GM19238 (cell line): Measurements from ENCODE around the gene PPP1R13L.
A peak's percentile ranks its signal among the peaks of the same experiment; 100 is the strongest.
"Not testable (repeated sequence)": the region's sequence is repeated elsewhere in the genome, so short reads cannot be mapped to it uniquely, and the experiment has no call there.

ENCODE experiments used
- DNase-seq: peaks from one replicate; pipeline ENCODE4 v3.0.0; 2011; ENCODE audit warnings: low spot score; ENCODE audit not compliant: insufficient read length

PPP1R13L gene

GRCh38 chr19:45404557-45405434 lies at the start of gene PPP1R13L:
PPP1R13L (minus strand) TSS chr19:45405069; CDS start chr19:45398318, 6,751 bp downstream.
- DNase-seq, result peak; percentile 84

- no peak for DNase-seq
These were observed 47.0 kb upstream of the PPP1R13L start for GRCh38 chr19:45451850-45452387.

- no peak for DNase-seq
These were observed 46.4 kb upstream of the PPP1R13L start for GRCh38 chr19:45451131-45451849.

GRCh38 chr19:45450012-45450333 lies 45.1 kb upstream of the PPP1R13L start:
- DNase-seq, result no peak

GRCh38 chr19:45448887-45449299 lies 44.0 kb upstream of the PPP1R13L start:
- no peak for DNase-seq

GRCh38 chr19:45448425-45448756 lies 43.5 kb upstream of the PPP1R13L start:
- no peak for DNase-seq

GRCh38 chr19:45446944-45447343 lies 42.1 kb upstream of the PPP1R13L start:
- no peak for DNase-seq

- no peak for DNase-seq
These were observed 41.4 kb upstream of the PPP1R13L start for GRCh38 chr19:45446295-45446694.

GRCh38 chr19:45445139-45445538 lies 40.3 kb upstream of the PPP1R13L start:
- DNase-seq, result no peak

- DNase-seq, result peak; percentile 89
These were observed 39.6 kb upstream of the PPP1R13L start for GRCh38 chr19:45444318-45445041.

GRCh38 chr19:45443462-45444317 lies 38.8 kb upstream of the PPP1R13L start:
- DNase-seq, result peak; percentile 78

- no peak for DNase-seq
These were observed 38.1 kb upstream of the PPP1R13L start for GRCh38 chr19:45442778-45443461.

GRCh38 chr19:45442408-45442777 lies 37.5 kb upstream of the PPP1R13L start:
- no peak for DNase-seq

GRCh38 chr19:45440873-45441654 lies 36.2 kb upstream of the PPP1R13L start:
- DNase-seq, result no peak

GRCh38 chr19:45440259-45440638 lies 35.4 kb upstream of the PPP1R13L start:
- DNase-seq, result no peak

GRCh38 chr19:45439569-45440258 lies 34.8 kb upstream of the PPP1R13L start:
- peak; percentile 89 for DNase-seq

- no peak for DNase-seq
These were observed 34.3 kb upstream of the PPP1R13L start for GRCh38 chr19:45439190-45439568.

- DNase-seq, result no peak
These were observed 32.5 kb upstream of the PPP1R13L start for GRCh38 chr19:45437328-45437727.

GRCh38 chr19:45432543-45432942 lies 27.7 kb upstream of the PPP1R13L start:
- DNase-seq, result not testable (repeated sequence)
